HG03558 (cell line): ENCODE measurements around the gene NFIL3.
A peak's percentile ranks its signal among the peaks of the same experiment; 100 is the strongest.

Source experiments
- ATAC-seq: cut with Tn5 transposase; IDR thresholded peaks from one replicate; pipeline ENCODE4 v1.9.1; 2021; ENCODE audit warnings: moderate number of reproducible peaks; ENCODE audit not compliant: unreplicated experiment; ENCODE audit errors: extremely low read depth

NFIL3 gene

DNA sequence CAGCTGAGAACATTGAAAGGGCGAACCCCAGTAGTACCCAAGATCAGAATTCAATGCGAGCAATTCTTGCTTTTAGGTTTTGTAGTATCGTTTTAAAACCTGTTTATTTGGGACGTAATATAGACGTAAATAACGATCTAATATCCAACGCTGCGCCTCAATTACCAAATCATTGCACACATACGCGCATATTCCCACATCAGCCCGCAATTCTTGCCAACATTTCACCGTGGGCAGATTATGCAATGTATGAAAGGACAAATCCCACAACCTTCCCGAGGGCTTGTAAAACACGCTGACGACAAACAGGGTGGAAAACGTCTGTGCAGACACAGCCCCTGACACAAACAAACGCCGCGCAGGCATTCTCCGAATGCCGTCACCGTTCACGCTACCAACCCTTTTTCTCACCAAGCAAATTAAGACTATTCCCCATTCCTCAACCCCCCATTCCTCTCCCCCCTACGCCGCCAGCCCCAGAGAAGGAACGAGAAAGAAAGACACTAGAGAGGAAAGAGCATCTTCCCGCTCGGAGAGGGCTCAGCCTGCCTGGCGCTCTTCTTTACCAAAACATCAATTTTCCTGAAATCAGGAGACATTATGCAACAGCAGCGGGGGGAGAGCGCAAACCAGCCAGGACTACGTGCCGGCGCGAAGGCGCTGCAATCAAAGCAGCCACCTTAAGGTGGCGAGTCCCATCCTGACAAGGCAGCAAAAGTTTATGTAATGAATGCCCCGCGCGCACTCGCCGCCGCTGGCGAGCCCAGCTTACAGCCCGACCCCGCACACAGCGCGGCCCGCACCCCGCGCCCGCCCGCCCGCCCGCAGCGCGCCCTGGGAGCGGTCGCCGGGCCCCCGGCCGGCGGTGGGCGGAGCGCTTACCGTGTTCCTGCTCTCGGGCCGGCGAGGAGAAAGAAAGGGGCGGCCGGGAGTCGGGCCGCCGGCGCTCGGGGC, 597 bp downstream of the NFIL3 start:
- ATAC-seq, result peak; percentile 14

DNA sequence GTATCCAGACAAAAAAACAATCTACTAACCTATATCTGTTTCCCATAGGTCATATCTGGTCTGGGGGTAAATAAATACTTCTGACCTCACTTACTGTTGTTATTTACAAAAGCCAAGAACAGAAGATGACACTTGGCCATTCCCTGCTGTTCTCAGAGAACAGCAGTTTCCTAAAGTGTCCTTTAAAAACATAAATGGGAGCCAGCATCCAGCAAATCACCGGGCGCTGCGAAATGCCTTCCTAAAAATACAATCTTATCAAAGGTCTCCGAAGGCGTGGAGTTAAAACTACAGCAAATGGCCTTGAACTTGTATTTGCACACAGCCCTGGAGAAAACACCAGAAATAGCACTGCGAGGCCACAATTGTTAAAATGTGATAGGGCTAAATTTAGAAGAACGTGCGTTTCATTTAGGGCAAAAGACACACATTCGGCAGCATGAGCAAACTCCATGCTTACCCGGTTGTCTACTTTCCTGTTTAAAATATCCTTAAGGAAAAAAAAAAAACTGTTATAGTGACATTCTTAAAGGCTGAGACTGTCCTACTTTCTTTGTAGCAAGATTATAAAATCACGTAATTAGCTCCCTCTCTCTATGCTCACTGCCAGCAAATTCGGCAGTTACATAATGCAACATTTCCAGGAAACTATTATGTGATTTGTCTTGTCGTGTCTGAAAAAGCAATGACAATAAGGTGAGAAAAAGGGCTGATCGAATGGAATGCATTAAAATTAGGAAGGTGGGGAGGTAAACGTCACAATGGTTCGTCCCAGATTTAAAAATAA, 1.5 kb downstream of the NFIL3 start:
- no peak for ATAC-seq

DNA sequence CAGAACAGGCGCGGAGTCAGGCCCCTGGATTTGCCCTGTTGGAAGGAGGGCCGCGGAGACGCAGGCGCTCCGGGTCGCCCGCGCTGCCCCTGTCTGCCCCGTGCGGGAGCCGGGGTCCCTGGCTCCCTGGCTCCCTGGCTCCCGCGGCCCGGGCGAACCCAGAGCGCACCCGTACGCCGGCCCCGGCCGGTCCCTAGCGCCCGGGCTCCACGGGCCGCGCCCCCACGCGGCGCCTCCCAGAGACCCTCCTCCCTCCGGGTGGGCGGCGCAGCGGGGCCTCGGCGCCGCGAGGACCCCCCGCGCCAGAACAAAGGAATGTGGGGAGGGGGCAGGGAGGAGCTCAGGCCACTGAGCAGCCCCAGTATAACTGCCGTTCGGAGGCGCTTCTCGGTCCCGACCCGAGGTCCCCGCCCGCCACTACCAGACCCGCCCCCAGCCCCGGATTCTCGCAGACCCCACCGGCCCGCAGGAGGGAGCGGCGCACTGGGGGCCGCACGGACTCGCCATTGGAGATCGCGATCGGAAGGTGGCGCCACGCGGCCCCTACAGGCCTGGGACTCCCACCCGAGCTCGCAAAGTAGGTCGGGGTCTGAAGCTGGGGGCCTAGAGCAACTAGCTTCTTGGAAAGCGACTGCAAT, 2.4 kb downstream of the NFIL3 start:
- ATAC-seq, result no peak

- no peak for ATAC-seq
These were observed 3.0 kb downstream of the NFIL3 start for GRCh38 chr9:91420501-91421127.

- no peak for ATAC-seq
These were observed 4.1 kb downstream of the NFIL3 start for GRCh38 chr9:91419222-91420191.

DNA sequence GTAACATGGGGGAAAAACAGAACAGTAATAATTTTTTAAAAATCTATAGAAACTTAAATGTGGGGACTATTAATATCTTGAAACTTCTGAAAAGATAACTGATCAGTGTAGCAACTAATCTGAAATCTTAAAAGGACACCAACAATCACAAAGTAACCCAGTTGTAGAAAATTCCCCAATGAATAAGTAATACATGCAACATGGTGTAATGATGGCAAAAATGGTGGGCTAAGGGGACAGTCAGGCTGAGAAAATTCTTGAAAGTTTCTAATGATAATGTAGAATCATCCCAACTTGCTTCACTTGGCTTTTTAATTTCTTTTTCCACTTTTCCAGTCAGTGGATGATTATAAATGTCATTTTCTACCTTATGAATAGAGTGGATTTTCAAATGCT, 5.4 kb downstream of the NFIL3 start:
- no peak for ATAC-seq

DNA sequence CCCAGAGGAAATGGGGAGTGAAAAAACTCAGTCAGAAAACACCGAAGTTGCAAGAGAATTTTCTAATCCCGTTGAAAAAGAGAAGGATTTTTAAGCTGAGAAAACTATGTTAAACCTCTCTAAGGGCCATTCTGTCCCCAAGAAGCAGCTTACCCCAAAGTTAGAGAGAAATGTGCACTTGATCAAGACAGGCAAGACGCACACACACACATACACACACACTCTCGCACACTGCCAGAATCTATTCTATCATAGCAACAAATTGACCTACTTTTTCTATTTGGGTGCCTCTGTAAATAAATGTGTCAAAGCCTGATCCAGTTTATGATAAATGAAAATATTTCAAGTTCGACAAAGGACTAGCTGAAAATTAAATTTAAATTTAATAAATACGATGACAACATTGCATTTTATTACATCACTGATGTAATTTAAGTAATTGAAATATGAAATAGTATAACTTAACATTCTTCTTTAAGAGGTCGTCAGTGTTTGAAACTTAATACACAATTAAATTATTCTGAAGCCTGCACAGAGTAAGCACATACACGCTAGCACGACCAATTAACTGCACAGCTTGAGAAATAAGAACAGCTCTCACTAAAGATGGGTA, 5.9 kb downstream of the NFIL3 start:
- no peak for ATAC-seq

GRCh38 chr9:91416096-91416712, 7.4 kb downstream of the NFIL3 start:
- no peak for ATAC-seq

GRCh38 chr9:91415290-91415689, 8.3 kb downstream of the NFIL3 start:
- peak; percentile 83 for ATAC-seq

DNA sequence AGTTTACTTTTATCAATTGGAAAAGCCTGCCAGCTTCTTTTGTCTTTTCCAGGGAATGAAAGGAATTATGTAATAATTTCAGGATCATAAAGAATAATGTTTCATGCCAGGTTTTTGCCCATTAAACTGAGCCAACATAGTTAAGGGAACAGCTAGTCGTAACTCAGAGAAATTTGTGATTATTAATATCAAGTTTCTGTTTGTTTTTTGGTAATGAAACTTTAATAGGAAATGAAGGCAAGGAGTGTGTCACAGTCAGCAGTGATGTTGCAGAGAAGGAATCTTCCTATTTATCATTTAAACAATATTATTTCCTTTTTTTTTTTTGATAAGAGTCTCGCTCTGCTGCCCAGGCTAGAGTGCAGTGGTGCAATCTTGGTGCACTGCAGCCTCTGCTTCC, 10.7 kb downstream of the NFIL3 start:
- ATAC-seq, result no peak

DNA sequence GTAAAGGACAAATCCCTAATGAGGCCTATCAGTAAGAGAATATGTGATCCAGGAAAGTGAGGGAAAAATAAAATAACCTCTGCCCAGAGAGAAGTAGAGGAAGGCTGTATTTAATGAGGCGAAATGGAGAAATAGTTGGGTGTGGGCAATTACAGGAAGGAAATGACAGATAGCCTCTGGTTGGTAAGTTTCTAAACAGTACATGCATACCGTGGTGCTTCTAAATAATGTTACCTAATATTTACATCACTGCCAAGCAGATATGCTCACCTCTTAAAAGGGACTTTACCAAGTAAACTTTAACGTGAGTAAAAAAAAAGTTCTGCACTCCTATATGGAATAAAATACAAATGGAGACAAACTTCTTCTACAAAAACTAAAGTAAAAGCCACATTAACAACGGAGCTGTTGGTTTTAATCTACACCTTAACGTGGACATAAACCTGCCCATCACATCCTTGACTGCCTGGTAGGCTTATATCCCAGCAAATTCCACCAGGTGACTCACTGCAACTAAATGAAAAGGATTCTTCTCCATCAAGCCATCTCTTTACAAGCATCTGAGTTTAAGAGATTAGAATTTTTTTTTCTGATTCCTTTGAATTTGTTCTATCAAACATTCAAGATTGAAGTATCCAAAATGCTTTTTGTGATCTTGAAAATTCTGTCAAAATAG, 12.4 kb downstream of the NFIL3 start:
- no peak for ATAC-seq

DNA sequence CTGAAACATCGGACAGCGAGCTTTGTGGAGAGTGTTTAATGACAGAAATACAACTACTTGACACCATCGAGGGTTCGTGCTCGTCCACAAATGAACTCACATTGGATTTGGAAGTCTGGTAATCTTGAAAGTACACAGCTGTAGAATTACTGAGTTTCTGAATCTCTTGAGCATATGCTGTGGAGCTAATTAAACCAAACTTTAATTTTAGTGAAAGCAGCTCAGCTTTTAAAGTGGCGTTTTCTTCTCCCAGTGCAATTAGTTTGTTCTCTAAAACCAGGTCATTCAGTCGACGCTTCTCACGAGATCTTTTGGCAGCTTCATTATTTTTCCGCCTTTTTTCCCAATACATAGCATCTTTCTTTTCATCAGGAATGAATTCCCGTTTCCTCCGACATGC, 13.5 kb downstream of the NFIL3 start:
- no peak for ATAC-seq

- no peak for ATAC-seq
These were observed 15.2 kb downstream of the NFIL3 start for GRCh38 chr9:91408475-91408874.

GRCh38 chr9:91407580-91408318, 15.9 kb downstream of the NFIL3 start:
- ATAC-seq, result no peak

GRCh38 chr9:91405343-91406077, 18.1 kb downstream of the NFIL3 start:
- no peak for ATAC-seq

DNA sequence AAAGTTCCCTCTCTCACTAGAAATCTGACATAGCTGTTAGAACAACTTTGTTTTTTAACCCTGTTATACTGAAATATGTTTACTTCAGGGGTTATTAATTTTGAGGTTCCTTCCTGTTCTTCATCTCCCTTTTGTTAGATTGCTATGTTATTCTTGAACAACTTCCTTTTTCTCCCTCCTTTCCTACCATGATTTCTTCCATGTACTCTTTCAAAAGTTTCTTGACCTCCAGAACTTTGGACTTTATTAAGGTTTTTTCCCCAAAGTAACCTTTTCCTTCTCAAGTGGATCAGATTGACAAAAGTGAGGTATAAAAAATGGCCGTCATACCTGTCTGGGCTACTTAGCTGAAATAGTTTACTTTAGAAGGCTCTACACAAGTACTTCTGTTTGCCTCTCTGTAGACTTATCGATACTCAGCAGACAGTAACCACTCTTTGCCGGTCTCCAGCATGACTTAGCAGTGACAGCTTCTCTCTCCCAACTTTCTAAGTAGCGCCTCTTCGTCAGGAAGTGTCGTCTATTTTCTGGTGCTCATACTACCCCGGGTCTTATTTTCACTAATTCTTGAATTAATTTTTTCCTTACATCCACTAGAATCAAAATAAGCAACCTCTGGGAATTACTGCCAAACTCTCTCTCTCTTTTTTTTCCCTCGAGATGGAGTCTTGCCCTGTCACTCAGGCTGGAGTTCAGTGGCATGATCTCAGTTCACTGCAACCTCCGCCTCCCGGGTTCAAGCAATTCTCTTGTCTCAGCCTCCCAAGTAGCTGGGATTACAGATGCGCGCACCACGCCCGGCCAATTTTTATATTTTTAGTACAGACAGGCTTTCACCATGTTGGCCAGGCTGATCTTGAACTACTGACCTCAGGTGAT, 19.7 kb downstream of the NFIL3 start:
- ATAC-seq, result no peak
